Coronary artery (tissue), 2 donors: ENCODE results near the gene UBL4B.

Experiments used
- DNase-seq: peaks from one replicate; pipeline ENCODE4 v3.0.0-alpha.2; 2017; ENCODE audit warnings: low spot score
- H3K27ac ChIP-seq, 2 donors: fragments of 200-600 bp; sonication (generic); one replicate each; pipeline ENCODE4 v1.5.1; 2016 to 2019
- H3K4me3 ChIP-seq: fragments of 200-600 bp; sonication (generic); 2 replicates; pipeline ENCODE4 v1.5.1; 2016; ENCODE audit warnings: mild to moderate bottlenecking, moderate library complexity
- CTCF ChIP-seq: fragments of 200-600 bp; sonication (generic); IDR thresholded peaks from one replicate; pipeline ENCODE4 v1.5.1; 2019; ENCODE audit warnings: antibody characterized with exemption

The UBL4B gene

GRCh38 chr1:110102081-110102480 lies 10.2 kb upstream of the UBL4B start:
- H3K27ac ChIP-seq, result no peak overlapping the region
- DNase-seq, result no peak
- H3K4me3 ChIP-seq, result no peak overlapping the region
- no peak for TF ChIP-seq CTCF

- peak; percentile 88 for TF ChIP-seq CTCF
- H3K27ac ChIP-seq, result no peak overlapping the region
- no peak overlapping the region for H3K4me3 ChIP-seq
- no peak for DNase-seq
Observed at GRCh38 chr1:110106013-110106941, 6.0 kb upstream of the UBL4B start.

GRCh38 chr1:110107867-110108469 lies 4.3 kb upstream of the UBL4B start:
- no peak for TF ChIP-seq CTCF
- Histone ChIP-seq H3K27ac (no peak overlapping the region), H3K4me3 (no peak overlapping the region)
- no peak for DNase-seq

GRCh38 chr1:110111081-110111480 lies 1.2 kb upstream of the UBL4B start:
- Histone ChIP-seq H3K27ac (no peak overlapping the region), H3K4me3 (no peak overlapping the region)
- DNase-seq, result no peak
- TF ChIP-seq CTCF, result no peak

- no peak for TF ChIP-seq CTCF
- Histone ChIP-seq H3K27ac (no peak overlapping the region), H3K4me3 (no peak overlapping the region)
- no peak for DNase-seq
Observed at GRCh38 chr1:110112656-110113055, 413 bp downstream of the UBL4B start.

GRCh38 chr1:110113551-110113950 lies 1.3 kb downstream of the UBL4B start:
- TF ChIP-seq CTCF, result no peak
- DNase-seq, result no peak
- H3K27ac ChIP-seq, result no peak overlapping the region
- H3K4me3 ChIP-seq, result no peak overlapping the region

- H3K4me3 ChIP-seq, result no peak overlapping the region
- DNase-seq, result no peak
- no peak overlapping the region for H3K27ac ChIP-seq
- TF ChIP-seq CTCF, result no peak
Observed at GRCh38 chr1:110114173-110114572, 1.9 kb downstream of the UBL4B start.
